Activated gamma-delta T cell treated with anti-CD3 and anti-CD28 coated beads, Interleukin-2, amount 50 U/mL, for 16 hours (primary cell): ENCODE results near the gene AVP.
A peak's percentile ranks its signal among the peaks of the same experiment; 100 is the strongest.
"Not testable (repeated sequence)": the region's sequence is repeated elsewhere in the genome, so short reads cannot be mapped to it uniquely, and the experiment has no call there.

Experiments
- DNase-seq: peaks from one replicate; pipeline ENCODE4 v3.0.0-alpha.2; 2020; ENCODE audit warnings: low read depth

Gene AVP

DNA sequence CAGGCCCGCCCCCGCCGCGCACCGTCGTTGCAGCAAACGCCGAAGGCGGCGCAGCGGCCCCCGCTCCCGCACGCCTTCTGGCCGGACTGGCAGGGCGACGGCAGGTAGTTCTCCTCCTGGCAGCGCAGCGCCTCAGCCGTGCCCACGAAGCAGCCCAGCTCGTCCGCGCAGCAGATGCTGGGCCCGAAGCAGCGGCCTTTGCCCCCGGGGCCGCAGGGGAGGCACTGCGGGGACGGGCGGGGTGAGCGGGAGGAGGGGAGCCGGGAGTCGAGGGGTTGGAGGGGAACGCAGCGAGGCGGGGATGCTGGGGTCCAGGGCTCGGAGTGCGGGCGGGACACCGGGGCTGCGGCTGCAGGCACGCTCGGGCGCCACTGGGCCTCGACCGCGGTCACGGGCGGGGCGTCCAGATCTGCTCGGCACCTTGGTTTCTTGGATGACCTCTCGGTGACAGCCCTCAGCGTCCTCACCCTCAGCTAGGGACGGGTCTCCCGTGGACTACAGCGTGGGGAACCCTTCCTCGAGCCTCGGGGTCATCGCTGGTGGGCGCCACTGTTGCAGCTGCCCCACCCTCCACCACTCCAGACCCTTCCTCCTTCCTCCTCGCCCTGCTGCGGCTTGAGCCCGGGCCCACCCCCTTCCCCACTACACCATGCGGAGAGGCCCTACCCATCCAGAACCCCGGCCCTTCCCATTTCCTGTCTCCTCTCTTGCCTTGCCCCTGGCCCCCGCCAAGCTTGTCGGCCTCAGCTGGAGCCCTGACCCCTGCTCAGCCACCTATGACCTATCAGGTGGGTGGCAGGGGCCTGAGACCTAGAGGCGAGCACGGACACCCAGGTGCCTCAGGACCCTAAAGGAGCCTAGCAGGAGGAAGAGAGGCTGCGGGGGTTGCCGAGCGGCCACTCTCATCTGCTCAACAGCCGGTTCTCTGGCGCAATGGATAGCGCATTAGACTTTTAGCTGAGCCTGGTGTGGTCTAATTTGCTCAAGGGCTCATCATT lies 1.3 kb downstream of the AVP start:
- DNase-seq = no peak

DNA sequence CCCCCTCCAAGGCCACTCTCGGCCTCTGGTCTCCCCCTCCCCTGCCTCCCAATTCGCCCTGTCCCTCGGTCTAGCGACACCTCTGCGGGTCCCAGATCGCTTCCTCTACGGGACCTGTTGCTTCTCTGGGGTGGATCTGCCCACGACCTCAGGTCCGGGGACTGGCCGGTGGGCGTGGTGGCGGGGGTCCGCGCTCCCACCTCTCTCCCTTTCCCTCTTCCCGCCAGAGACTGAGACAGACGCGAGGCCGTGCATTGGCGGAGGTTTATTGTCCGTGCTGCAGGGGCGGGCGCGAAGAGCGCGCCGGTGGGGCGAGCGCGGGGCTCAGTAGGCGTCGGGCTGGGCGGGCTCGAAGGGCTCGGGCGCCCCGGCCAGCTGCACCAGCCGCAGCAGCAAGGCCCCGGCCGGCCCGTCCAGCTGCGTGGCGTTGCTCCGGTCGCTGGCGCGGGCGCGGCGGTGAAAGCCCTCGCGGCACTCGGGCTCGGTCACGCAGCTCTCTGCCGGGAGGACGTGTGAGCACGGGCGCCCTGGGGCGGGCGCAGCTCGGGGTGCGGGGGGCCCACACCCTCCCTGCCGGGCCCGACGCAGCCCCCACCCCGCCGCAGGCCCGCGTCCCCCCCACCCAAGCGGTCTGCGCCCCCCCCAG lies 2.1 kb downstream of the AVP start:
- DNase-seq = no peak

DNA sequence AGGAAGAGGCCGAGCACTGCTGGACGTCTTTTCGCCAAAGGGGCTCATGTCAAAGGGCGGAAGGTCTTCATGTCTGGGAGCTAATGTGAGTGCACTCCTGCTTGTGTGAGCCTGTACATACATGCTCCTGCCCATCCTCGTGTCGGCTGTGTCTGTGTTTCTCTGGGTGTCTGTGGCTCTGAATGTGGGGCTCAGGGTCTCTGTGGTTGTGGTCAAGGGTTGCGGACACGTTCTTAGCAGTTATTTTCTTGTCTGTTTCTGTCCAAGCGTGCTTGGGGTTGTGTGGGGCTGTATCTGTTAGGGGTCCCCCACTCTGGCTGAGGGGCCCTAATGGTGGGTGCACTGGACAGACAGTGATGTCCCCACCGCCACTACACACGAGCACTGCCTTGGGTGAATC lies 2.9 kb downstream of the AVP start:
- no peak for DNase-seq

DNA sequence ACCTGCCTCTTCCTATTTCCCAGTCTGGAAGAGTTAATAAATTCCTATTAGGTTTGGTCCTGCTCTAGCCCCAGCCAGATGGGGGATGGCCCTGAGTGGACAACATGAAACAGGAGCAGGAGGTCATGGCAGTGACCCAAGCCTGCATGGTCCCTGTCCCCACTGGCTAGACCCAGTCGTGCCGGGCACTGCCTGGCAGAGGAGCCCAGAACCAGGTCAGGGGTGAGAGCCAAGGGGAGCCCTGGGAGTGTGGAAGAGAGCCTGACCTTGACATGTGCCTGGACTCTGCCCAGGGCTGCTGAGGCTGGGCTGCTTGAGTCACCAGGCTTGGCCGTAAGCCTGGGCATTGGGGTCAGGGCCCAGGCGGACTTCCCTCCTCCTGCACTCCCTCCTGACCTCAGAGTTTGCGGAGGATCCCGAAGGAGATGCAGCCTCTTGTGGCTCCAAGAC lies 3.6 kb downstream of the AVP start:
- DNase-seq = no peak

DNA sequence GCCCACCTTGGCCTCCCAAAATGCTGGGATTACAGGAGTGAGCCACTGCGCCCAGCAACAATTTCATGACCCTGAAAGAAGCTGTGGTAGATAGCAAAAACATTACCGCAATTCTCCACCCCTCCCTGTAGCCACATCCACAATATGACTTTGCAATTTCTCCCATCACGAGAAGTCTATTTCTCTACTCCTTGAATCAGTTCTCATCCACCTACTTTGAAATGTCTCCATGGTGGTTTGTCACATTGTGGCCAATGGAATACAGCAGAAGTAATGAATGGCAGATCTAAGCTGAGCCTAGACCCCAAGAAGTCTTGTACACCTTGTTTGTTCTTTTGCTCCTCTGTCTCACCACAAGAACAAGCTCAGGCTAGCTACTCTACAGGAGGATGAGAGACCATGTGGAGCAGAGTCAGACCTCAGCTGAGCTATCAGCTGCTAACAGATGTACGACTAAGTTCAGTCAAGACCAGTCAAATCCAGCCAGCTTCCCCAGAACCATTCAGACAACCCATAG lies 6.8 kb downstream of the AVP start:
- DNase-seq = no peak

DNA sequence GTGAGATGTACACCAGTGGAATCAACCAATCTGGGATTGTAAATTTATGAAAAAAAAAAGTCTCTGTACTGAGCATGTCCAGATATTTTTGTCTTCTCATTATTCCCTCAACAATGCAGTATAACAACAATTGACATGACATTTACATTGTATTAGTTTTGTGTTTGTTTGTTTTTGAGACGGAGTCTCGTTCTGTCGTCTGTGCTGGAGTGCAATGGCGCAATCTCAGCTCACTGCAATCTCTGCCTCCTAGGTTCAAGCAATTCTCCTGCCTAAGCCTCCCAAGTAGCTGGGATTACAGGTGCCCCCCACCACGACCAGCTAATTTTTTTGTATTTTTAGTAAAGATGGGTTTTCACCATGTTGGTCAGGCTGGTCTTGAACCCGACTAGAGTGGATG lies 9.2 kb downstream of the AVP start:
- DNase-seq = not testable (repeated sequence)

DNA sequence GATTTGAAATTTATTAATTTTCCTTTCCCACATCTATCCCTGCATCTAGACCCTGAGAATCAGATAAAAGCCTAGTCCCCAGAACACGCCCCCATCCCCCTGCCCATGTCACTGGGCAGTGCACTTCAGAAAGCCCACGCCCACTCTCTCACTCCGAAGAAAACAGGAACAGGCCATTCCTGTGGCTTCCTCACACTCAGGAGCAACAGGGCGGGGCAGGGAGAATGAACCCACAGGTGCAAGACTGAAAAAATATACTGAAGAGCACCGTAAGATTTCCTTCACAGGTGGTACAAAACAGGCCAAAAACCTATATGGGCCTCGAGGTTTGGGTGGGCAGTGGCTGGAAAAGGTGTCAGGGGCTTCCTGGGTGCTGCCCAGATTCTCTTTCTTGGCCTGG lies 9.7 kb downstream of the AVP start:
- no peak for DNase-seq

DNA sequence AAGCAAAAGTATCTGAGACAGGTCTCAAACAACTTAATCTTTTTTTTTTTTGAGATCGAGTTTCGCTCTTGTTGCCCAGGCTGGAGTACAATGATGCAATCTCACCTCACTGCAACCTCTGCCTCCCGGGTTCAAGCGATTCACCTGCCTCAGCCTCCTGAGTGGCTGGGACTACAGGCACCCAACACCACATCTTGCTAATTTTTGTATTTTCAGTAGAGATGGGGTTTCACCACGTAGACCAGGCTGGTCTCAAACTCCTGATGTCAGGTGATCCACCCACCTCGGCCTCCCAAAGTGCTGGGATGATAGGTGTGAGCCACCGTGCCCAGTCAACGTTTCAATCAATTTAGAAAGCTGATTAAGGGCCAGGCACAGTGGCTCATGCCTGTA lies 11.3 kb downstream of the AVP start:
- DNase-seq = not testable (repeated sequence)

DNA sequence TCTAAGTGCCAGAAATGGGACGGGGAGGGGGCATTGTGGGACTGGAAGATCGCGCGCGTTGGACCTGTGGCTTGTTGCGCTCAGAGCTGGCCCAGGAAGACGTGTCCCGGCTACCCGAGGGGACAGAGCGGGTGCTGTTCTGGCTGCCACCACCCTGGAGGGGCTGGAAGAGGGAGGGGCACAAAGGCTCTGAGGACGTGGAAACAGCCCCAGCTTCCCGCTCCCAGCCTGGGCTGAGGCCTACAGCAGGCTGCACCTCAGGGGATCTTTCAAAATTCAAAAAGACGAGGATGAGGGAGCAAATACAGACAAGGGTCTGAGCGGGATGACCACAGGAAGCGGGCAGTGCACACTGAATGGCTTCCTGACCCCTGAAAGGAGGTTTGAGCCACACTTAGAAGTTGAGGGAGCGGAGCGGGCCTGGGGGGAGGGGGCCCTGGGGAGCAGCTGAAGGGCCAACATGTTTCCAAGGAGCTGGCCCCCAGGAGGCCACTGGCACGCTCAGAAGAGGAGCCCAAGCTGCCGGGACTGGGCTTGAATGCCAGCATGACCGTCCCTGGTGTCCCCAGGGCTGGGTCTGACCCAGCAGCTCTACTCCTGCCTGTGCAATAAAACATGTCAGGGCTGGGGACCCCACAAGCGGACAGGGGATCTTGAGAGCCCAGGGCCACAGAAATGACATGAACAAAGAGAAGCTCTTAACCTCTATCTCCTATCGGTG lies 11.8 kb downstream of the AVP start:
- no peak for DNase-seq

DNA sequence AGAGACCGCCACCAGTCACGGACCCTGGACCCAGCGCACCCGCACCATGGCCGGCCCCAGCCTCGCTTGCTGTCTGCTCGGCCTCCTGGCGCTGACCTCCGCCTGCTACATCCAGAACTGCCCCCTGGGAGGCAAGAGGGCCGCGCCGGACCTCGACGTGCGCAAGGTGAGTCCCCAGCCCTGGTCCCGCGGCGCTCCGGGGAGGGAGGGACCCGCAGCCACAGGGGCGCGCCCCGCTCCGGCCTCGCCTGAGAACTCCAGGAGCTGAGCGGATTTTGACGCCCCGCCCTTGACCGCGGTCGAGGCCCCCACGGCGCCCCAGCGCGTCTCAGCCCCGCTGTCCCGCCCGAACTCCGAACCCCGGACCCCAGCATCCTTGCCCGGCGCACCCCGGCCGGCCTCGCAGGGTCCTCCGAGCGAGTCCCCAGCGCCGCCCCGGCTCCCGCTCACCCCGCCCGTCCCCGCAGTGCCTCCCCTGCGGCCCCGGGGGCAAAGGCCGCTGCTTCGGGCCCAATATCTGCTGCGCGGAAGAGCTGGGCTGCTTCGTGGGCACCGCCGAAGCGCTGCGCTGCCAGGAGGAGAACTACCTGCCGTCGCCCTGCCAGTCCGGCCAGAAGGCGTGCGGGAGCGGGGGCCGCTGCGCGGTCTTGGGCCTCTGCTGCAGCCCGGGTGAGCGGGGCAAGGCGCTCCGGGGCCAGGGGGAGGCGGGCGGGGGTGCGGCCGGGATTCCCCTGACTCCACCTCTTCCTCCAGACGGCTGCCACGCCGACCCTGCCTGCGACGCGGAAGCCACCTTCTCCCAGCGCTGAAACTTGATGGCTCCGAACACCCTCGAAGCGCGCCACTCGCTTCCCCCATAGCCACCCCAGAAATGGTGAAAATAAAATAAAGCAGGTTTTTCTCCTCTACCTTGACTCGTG lies 12.7 kb downstream of the AVP start, which contains the start of gene OXT:
Gene OXT, plus strand, starts transcription at position 11 of the 920 bp plus-strand sequence. Its CDS starts 36 bp downstream, at position 47.
- peak; percentile 59 for DNase-seq

DNA sequence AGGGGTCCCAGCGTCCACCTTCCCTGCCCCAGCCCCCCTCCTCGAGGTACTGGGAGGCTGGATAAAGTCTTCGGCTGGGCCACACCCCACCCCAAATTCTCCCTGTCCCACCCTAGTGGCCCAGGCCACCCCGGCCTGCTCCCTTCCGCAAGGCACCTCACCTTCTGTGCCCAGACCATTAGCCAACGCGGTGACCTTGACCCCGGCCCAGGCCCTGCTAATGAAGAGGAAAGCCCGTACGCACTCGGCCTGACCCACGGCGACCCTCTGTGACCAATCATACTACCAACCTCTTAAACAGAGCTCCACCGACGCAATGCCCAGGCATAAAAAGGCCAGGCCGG lies 13.3 kb downstream of the AVP start:
- no peak for DNase-seq

DNA sequence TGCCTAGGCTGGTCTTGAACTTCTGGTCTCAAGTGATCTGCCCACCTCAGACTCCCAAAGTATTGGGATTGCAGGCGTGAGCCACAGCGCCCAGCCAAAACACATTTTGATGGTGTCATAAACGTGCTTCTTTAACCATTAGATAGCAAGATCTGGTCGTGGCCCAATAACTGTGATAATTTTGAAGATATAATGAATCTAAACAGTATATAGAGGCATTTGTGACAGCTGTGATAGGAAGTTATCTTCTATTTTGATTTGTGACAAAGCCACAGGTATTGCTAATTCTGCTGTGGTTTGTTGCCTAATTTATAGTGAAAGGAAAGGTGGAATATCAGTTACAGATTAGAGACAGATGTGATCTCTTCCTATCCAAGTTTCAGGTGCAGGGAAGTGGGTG lies 13.8 kb downstream of the AVP start:
- no peak for DNase-seq

DNA sequence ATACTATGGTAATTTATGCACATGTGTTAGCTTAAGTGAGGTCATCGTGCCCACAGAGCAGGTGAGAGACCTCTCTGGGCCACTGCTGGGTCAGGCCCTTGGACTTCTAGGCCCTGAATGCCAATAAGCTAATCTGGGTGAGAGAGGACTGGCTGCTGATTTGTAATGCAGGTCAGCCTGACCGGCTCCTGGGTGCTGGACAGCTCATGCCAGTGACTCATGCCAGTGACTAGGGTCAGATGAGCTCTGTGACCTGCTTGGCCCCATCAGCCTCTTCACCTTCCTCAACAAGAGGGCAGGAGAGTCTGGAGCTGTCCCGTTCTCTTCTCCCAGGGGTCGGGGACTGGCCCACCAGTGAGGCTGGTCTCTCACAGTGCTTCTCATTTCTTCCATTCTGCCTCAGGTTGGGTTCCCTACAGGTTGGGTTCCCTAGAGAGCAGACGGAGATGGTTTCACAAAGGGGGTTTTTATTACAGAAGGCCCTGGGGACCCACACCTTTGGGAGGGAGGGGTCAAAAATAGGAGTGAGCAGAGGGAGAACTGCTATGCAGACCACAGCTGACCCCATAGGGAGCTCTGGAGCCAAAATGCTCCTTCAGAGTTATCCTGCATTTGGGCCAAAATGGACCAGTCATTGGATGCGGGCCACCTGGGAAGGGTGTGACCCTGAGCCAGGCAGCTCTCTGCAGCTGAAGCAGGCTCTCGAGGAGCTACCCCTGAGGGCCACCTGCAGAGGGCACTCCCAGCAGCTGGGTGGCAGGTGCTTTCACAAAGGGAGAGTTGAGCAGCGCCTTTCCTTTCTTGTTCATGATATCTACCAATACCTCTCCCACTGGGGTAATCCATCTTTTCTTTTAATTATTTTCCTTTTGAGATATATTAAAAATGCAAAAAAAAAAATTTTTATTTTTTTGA lies 15.3 kb downstream of the AVP start:
- DNase-seq = no peak

DNA sequence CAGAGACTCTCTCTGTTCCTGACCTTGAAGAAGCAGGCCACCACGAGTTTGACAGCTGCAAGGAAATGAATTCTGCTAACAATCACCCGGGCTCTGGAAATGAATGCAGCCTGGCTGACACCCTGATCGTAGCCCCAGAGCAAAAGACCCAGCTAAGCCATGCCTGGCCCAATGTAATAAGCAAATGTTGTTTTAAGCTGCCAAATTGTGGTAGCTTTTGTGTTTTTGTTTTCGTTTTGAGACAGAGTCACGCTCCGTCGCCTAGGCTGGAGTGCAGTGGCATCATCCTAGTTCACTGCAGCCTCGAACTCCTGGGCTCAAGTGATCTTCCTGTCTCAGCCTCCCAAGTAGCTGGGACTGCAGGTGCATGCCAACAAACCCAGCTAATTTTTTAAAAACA lies 16.4 kb downstream of the AVP start:
- no peak for DNase-seq

DNA sequence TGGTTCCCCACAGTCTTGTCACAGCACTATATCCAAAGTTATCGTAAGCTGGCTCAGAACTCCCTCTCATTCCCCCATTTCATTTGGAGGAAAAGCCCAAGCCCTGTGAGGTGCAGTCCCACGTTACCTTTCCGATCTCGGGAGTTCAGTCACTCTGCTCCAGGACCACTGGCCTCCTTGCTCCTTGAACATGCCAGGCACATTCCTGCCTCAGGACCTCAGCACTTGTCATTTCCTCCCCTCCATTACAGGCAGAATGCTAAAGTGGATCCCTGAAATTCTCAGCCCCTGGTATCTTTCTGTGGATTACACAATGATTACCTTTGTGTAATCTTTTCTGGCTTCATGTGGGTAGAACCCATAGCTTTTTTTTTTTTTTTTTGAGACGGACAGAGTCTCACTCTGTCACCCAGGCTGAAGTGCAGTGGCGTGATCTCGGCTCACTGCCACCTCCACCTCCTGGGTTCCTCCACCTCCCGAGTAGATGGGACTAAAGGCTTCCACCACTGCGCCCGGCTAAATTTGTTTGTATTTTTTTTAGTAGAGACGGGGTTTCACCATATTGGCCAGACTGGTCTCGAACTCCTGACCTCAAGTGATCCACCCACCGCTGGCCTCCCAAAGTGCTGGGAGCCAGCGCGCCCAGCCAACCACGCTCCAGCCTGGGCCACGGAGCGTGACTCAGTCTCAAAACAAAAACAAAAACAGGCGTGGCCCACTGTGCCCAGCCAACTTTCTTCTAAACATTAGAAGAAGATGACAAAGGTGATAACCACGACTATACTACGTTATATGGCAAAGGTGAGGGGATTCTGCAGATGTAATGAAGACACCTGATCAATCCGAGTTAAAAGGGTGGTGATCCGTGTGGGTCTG lies 17.1 kb downstream of the AVP start:
- no peak for DNase-seq

DNA sequence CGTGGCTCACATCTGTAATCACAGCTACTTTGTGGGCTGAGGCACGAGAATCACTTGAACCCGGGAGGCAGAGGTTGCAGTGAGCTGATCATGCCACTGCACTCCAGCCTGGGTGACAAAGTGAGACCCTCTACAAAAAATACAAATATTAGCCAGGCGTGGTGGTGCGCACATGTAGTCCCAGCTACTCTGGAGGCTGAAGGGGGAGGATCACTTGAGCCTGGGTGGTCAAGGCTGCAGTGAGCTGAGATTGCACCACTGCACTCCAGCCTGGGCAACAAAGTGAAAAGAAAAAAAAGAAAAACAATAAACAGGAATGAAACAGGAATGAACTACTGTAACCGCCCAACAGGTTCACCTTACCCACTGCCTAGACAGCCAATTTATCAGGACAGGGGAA lies 20.4 kb downstream of the AVP start:
- DNase-seq = not testable (repeated sequence)

DNA sequence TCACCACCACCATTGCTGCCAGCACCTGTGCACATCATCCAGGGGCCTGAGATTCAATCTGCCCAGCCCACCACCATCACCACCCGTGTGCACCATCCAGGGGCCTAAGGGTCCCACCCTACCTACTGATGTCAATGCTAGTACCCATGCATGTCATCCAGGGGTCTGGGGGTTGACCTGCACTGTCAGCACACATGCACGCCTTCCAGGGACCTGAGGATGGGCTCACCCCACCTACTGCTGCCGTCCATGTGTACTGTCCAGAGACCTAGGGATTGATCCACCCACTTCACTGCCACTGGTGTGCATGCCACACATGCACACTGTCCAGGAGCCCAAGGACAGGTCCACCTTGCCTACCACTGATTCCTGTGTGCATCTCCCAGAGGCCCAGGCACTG lies 25.0 kb downstream of the AVP start:
- no peak for DNase-seq

DNA sequence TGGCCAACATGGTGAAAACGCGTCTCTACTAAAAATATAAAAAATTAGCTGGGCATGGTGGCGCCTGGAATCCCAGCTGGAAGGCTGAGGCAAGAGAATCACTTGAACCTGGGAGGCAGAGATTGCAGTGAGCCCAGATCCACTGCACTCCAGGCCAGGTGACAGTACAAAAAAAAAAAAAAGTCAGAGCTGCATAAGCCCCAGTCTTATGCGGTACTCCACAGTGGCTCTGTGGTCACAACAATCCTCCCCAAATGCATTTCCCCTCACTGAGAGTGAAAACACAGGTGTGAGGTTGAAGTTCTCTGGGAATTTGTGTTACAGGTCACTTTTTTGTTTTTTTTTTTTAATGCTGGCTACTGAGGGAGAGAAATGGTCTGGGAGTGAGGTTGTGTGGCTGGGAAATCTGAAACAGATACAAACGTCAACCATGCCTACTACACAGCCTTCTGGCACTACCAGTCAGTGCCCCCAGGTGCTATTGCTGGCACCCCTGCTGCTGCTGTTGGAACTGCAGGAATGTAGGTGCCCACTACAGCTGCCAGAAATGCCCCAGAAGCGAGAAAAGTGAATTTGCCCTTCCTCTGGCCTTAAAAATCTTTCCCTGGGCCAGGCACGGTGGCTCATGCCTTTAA lies 33.0 kb downstream of the AVP start:
- DNase-seq = no peak
